ENCODE results near the gene CHKB.
A peak's percentile ranks its signal among the peaks of the same experiment; 100 is the strongest.
"Not testable (repeated sequence)": the region's sequence is repeated elsewhere in the genome, so short reads cannot be mapped to it uniquely, and the experiment has no call there.

CHKB gene

DNA sequence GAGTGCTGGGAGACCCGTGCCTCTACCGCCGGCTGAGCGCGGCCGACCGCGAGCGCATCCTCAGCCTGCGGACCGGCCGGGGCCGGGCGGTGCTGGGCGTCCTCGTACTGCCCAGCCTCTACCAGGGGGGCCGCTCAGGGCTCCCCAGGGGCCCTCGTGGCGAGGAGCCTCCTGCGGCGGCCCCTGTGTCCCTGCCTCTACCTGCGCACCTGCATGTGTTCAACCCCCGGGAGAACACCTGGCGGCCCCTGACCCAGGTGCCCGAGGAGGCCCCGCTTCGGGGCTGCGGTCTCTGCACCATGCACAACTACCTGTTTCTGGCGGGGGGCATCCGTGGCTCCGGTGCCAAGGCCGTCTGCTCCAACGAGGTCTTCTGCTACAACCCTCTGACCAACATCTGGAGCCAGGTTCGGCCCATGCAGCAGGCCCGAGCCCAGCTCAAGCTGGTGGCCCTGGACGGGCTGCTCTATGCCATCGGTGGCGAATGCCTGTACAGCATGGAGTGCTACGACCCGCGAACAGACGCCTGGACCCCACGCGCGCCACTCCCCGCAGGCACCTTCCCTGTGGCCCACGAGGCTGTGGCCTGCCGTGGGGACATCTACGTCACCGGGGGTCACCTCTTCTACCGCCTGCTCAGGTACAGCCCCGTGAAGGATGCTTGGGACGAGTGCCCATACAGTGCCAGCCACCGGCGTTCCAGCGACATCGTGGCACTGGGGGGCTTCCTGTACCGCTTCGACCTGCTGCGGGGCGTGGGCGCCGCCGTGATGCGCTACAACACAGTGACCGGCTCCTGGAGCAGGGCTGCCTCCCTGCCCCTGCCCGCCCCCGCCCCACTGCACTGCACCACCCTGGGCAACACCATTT is 33.5 kb downstream of the CHKB start:
- DNase-seq (ENCODE audit: low spot score), result no peak

DNA sequence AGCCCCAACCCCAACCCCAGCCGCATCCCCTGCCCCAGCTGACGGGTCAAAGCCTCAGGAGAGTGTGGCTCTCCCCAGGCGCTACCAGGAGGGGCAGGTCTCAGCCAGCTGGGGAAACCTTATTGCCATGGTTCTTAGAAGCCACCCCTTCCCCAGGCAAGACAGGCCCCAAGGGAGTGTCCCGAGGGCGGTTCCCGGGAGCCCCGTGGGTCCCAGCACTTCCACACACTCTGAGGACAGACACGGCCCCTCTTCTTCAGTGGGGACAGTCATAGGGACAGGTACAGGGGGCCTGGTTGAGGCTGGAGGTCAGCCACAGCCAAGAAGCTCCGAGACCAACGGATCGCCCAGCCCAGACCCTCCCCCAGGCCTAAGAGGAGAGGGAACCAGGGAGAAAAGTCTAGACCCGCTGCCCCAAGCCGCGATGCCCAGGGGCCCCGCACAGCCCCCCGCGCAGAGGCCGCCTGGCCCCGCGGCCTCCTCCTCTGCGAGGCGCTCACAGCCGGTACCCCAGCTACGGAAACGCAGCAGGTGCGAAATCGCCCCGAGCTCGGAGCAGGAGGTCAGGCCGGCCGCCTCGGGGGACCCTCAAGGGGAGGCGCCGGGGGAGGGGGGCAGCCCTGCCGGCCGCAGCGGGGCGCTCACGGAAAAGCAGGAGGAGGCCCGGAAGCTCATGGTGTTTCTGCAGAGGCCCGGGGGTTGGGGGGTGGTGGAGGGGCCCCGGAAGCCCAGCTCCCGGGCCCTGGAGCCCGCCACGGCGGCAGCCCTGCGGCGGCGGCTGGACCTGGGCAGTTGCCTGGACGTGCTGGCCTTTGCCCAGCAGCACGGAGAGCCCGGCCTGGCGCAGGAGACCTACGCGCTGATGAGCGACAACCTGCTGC is 34.4 kb downstream of the CHKB start:
- DNase-seq (ENCODE audit: low spot score), result no peak

GRCh38 chr22:50547263-50547985 is 35.2 kb downstream of the CHKB start:
- DNase-seq (ENCODE audit: low spot score), result no peak

- no peak for DNase-seq (ENCODE audit: low spot score)
Measured at GRCh38 chr22:50546326-50547262, 36.1 kb downstream of the CHKB start.

- DNase-seq (ENCODE audit: low spot score), result no peak
Measured at GRCh38 chr22:50545522-50546325, 36.9 kb downstream of the CHKB start, which contains the start of gene KLHDC7B. KLHDC7B (plus strand) TSS chr22:50545899; CDS start chr22:50546244, 345 bp downstream.

DNA sequence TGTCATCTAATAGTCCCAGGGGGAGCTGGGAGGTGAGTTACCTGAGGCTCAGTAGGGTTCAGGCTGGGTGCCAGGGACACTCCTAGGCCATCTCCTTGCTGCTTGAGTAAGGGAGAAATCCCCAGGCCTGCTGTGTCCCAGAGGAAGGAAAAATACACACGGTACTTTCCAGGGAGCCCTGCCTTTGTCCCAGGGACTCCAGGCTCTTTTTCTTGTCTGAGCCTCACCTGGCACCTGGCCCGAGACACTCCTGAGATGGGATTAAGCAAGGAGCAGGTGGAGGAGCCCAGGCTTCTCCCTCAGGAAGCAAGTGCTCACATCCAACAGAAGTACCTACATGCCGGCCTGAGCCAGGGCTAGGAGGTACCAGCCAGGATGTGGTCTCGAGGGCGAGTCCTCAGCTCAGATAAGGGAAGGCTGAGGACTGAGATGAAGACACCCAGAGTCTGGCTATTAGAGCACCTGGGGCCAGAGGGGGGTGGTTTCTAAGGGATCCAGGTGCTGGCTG is 37.8 kb downstream of the CHKB start:
- no peak for DNase-seq (ENCODE audit: low spot score)

GRCh38 chr22:50544078-50544745 is 38.4 kb downstream of the CHKB start:
- DNase-seq (ENCODE audit: low spot score), result no peak

DNA sequence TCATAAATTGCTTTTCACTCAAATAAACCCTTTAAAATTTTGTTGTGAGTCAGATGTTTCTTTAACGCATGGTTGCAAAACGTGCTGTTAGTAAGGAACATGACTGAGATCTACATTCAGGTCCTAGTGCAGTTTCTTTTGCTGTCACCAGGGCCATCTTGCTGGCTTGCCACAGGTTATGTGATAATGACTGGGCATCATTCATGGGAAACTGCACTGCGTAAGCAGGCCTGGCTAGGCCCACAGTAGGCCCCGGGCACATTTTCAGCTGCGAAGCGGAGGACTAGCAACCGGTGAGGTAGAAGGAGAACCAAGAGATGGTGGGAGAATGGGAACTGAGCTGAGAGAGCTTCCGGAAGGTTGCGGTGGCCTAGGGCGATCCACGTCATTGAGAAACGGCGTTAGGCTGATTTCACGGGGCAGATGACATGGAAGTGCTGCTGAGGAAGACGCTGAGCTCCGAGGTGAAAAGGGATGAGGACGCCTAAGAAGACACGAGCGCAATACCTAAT is 40.2 kb downstream of the CHKB start:
- no peak for DNase-seq (ENCODE audit: low spot score)

- DNase-seq (ENCODE audit: low spot score), result not testable (repeated sequence)
Measured at GRCh38 chr22:50541667-50542026, 41.0 kb downstream of the CHKB start.

- no peak for DNase-seq (ENCODE audit: low spot score)
Measured at GRCh38 chr22:50540381-50540780, 42.3 kb downstream of the CHKB start.

GRCh38 chr22:50537765-50538164 is 44.9 kb downstream of the CHKB start:
- no peak for DNase-seq (ENCODE audit: low spot score)

GRCh38 chr22:50536226-50536625 is 46.4 kb downstream of the CHKB start:
- no peak for DNase-seq (ENCODE audit: low spot score)

- DNase-seq (ENCODE audit: low spot score), result no peak
Measured at GRCh38 chr22:50535113-50535512, 47.5 kb downstream of the CHKB start.

- DNase-seq (ENCODE audit: low spot score), result not testable (repeated sequence)
Measured at GRCh38 chr22:50533856-50534711, 48.6 kb downstream of the CHKB start.

GRCh38 chr22:50532824-50533796 is 49.5 kb downstream of the CHKB start:
- DNase-seq (ENCODE audit: low spot score), result no peak

DNA sequence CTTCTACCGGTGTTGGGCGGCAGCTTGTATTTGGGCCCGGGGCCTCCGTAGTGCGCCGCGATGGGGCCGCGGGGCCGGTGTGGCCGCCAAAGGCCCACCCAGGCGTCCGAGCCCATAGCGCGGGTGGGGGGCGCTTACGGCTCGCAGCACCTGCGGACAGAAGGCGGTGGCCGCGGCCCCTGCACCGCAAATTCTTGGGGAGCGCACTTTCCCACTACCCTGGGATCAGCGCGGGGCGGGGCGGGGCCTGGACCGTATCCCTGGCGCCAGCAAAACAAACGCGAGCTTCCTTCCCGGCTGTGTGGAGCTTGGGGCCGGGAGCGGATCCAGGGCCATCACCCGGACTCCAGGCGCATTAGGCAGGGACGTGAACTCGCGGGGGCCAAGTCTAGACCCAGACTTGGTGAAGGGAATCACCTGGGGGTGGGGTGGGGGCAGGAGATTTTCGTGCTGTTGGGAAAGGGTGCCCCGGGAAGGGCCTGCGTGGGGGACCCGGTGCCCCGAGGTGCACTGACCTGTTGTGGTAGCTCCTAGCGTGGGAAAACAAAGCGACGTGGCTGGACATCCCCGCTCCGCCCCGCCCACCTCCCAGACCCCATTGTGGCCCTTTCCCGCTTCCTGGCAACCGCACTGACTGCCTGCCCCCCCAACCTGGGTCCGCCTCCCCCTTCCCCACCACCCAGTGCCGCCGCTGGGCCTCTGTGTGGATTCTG is 50.5 kb downstream of the CHKB start:
- peak; percentile 84 for DNase-seq (ENCODE audit: low spot score)
